WI38 (cell line): ENCODE measurements around the gene SDF4.
"Not testable (repeated sequence)": the region's sequence is repeated elsewhere in the genome, so short reads cannot be mapped to it uniquely, and the experiment has no call there.

Experiments used
- H3K4me3 ChIP-seq: 2 replicates; pipeline ENCODE4 v1.5.1; 2011; ENCODE audit warnings: low read depth, mild to moderate bottlenecking, control low read depth, low read length
- CTCF ChIP-seq: IDR thresholded peaks from 2 replicates; pipeline ENCODE4 v1.5.1; 2012; ENCODE audit warnings: low read depth, mild to moderate bottlenecking, control low read depth, low read length

SDF4 gene

GRCh38 chr1:1177452-1178206 lies 54.2 kb downstream of the SDF4 start:
- H3K4me3 ChIP-seq, result no peak overlapping the region
- TF ChIP-seq CTCF, result no peak

- no peak for TF ChIP-seq CTCF
- no peak overlapping the region for H3K4me3 ChIP-seq
Observed at GRCh38 chr1:1176931-1177330, 54.9 kb downstream of the SDF4 start.

- H3K4me3 ChIP-seq, result not testable (repeated sequence)
Observed at GRCh38 chr1:1176063-1176761, 55.6 kb downstream of the SDF4 start.

- no peak for TF ChIP-seq CTCF
- no peak overlapping the region for H3K4me3 ChIP-seq
Observed at GRCh38 chr1:1175221-1176062, 56.4 kb downstream of the SDF4 start.

GRCh38 chr1:1173793-1174415 lies 57.9 kb downstream of the SDF4 start, which contains the start of gene TTLL10:
Gene TTLL10 (plus strand): TSS chr1:1173880. CDS start chr1:1179216, 5,336 bp downstream.
- no peak for TF ChIP-seq CTCF
- H3K4me3 ChIP-seq, result no peak within 1 kb of the TSS

- no peak overlapping the region for H3K4me3 ChIP-seq
- no peak for TF ChIP-seq CTCF
Observed at GRCh38 chr1:1173061-1173792, 58.6 kb downstream of the SDF4 start.
